ENCODE data around the gene CEACAM5.
A peak's percentile ranks its signal among the peaks of the same experiment; 100 is the strongest.

DNA sequence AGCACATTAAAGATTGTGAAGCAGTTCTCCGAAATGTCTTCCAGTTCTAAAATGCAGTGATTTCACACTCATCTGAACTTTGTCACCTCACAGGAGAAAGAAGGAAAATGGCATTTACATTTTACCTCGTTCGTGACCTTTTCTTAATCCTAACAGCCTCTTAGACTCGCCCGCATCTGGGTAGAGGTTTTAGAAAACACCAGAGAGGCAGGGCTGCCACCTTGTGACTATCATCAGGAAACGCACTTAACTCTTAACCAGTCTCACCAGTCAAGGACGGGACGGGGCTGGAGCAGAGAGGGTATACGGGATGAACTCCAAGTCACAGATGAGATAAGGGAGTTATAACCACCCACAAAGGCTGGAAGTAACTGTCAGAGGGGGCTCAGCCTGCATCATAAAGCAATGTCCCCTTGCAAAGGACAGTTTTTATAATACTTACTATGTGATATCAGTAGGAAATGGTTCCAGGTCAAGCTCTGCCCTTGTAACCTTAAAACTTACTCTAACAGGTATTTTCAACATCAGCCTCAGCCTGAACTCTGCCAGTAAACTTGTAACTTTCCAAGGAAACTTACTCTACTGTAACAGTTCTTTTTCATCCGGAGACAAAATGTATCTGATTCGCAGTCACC lies 38.3 kb downstream of the CEACAM5 start:
- TF ChIP-seq, protein P1, sequence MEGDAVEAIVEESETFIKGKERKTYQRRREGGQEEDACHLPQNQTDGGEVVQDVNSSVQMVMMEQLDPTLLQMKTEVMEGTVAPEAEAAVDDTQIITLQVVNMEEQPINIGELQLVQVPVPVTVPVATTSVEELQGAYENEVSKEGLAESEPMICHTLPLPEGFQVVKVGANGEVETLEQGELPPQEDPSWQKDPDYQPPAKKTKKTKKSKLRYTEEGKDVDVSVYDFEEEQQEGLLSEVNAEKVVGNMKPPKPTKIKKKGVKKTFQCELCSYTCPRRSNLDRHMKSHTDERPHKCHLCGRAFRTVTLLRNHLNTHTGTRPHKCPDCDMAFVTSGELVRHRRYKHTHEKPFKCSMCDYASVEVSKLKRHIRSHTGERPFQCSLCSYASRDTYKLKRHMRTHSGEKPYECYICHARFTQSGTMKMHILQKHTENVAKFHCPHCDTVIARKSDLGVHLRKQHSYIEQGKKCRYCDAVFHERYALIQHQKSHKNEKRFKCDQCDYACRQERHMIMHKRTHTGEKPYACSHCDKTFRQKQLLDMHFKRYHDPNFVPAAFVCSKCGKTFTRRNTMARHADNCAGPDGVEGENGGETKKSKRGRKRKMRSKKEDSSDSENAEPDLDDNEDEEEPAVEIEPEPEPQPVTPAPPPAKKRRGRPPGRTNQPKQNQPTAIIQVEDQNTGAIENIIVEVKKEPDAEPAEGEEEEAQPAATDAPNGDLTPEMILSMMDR (conservative IDR thresholded peaks at IDR 0.05; ENCODE audit: low read length) = peak; percentile 88
- TF ChIP-seq EZH2phosphoT487 (IDR thresholded peaks at IDR 0.05; ENCODE audit: borderline replicate concordance, low read depth, low read length) = no peak

Measured in OCI-LY7 (cell line).